Measurements from ENCODE around the gene PLD2.

Gene PLD2, protein sequence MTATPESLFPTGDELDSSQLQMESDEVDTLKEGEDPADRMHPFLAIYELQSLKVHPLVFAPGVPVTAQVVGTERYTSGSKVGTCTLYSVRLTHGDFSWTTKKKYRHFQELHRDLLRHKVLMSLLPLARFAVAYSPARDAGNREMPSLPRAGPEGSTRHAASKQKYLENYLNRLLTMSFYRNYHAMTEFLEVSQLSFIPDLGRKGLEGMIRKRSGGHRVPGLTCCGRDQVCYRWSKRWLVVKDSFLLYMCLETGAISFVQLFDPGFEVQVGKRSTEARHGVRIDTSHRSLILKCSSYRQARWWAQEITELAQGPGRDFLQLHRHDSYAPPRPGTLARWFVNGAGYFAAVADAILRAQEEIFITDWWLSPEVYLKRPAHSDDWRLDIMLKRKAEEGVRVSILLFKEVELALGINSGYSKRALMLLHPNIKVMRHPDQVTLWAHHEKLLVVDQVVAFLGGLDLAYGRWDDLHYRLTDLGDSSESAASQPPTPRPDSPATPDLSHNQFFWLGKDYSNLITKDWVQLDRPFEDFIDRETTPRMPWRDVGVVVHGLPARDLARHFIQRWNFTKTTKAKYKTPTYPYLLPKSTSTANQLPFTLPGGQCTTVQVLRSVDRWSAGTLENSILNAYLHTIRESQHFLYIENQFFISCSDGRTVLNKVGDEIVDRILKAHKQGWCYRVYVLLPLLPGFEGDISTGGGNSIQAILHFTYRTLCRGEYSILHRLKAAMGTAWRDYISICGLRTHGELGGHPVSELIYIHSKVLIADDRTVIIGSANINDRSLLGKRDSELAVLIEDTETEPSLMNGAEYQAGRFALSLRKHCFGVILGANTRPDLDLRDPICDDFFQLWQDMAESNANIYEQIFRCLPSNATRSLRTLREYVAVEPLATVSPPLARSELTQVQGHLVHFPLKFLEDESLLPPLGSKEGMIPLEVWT

DNA sequence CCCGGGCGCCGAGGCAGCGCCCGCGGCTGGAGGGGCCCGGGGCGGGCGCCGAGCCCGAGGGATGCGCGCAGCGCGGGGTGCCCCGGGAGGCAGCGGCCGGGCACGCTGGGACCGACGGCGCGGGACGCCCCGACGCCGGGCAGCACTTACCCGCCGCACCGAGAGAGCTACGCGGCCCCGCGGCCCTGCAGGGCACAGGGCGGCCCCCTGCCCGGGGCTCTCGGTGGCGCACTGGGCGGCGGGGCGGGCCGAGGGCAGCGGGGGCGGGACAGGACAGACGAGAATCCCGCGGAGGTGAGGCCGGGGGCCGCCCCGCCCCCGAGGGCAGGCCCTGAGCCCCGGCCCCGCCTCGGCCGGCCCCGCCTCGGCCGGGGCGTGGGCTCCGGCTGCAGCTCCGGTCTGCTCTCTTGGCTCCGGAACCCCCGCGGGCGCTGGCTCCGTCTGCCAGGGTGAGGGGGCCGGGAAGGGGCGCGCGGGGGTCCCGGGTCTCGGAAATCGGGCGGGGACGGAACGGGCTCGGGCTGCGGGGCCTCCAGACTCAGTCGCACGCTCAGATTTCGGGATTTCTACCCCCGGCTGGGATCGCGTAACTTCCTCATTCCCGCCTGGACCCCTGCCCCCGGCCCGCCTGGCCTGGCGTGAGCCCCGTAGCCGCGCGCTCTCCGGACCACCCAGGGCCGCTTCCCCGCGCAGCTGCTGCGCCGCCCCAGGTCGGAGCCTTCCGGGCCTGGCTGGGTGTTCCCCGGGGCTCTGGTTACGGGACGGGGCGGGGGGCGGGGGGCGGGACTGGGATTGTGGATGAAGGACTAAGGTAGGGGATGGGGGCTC, at the start of gene PLD2:
TSS of gene PLD2 (plus strand) at position 376 of the 828 bp plus-strand sequence. CDS start 621 bp downstream, outside the sequence.
- H3K9me3 ChIP-seq (ENCODE audit: control insufficient read depth in 5 of 5, low read length in 5 of 5): no peaks in the 10 kb centered on the region
- H3K27me3 ChIP-seq (ENCODE audit: control insufficient read depth in 5 of 5, insufficient read depth in 4 of 5, low read length in 5 of 5): no peaks in the 10 kb centered on the region
- H3K4me3 ChIP-seq (ENCODE audit: low read depth in 1 of 5, low read length in 5 of 5): peak within 1 kb of the TSS; percentile 68 to 78 (median 72)
- peak within 1 kb of the TSS in 4 of 5 donors; percentile 64 to 70 (median 68) for H3K9ac ChIP-seq (ENCODE audit: low read length in 5 of 5)
- H3K36me3 ChIP-seq (ENCODE audit: control insufficient read depth in 5 of 5, insufficient read depth in 5 of 5, low read length in 5 of 5): peaks cover 0 to 23% (median 16%) of the 10 kb centered on the region in 5 donors
- H3K27ac ChIP-seq (ENCODE audit: low read depth, low read length): no peak within 1 kb of the TSS
- peaks cover 0 to 25% (median 18%) of the 10 kb centered on the region in 5 donors for H3K4me1 ChIP-seq (ENCODE audit: control insufficient read depth in 5 of 5, insufficient read depth in 5 of 5, low read length in 5 of 5)

DNA sequence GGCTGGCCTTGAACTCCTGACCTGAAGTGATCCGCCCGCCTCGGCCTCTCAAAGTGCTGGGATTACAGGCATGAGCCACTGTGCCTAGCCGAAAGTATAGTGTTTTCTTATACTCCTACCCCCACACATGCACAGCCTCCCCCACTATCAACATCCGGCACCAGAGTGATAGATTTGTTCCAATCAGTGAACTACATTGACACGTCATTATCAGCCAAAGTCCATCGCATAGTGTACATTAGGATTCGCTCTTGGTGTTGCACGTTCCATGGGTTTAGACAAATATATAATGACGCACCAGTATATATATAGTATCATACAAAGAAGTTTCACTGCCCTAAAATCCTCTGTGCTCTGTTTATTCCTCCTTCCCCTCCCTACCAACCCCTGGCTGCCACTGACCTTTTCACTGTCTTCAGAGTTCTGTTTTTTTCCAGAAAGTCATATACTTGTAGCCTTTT, 47.1 kb upstream of the PLD2 start:
- H3K36me3 ChIP-seq (ENCODE audit: control insufficient read depth in 5 of 5, insufficient read depth in 5 of 5, low read length in 5 of 5): no peaks in the 10 kb centered on the region
- no peak overlapping the region for H3K9ac ChIP-seq (ENCODE audit: low read length in 5 of 5)
- H3K9me3 ChIP-seq (ENCODE audit: control insufficient read depth in 5 of 5, low read length in 5 of 5): no peaks in the 10 kb centered on the region
- peaks cover 0 to 2% (median 0%) of the 10 kb centered on the region in 5 donors for H3K4me1 ChIP-seq (ENCODE audit: control insufficient read depth in 5 of 5, insufficient read depth in 5 of 5, low read length in 5 of 5)
- H3K4me3 ChIP-seq (ENCODE audit: low read depth in 1 of 5, low read length in 5 of 5): no peak overlapping the region
- H3K27me3 ChIP-seq (ENCODE audit: control insufficient read depth in 5 of 5, insufficient read depth in 4 of 5, low read length in 5 of 5): peaks cover 0 to 7% (median 0%) of the 10 kb centered on the region in 5 donors
- H3K27ac ChIP-seq (ENCODE audit: low read depth, low read length): no peak overlapping the region

DNA sequence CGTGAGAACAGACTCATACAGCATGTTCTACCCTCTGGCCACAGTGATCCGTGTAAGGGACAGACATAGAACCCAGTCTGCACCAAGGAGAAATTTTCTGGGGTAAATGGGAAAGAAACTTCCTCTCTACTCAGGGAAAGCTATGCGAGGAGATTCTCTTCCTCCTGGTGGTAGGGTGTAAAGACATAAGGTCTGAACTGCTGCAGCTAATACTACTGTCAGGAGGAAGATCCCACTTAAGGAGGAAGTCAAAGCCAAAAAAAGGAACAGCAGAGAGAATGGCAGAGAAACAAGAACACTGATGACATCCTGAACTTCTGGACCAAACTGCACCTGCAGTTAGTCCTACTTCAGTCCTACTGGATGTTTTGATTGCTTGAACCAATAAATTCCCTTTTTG, 42.4 kb upstream of the PLD2 start:
- no peak overlapping the region for H3K9ac ChIP-seq (ENCODE audit: low read length in 5 of 5)
- H3K27ac ChIP-seq (ENCODE audit: low read depth, low read length): no peak overlapping the region

DNA sequence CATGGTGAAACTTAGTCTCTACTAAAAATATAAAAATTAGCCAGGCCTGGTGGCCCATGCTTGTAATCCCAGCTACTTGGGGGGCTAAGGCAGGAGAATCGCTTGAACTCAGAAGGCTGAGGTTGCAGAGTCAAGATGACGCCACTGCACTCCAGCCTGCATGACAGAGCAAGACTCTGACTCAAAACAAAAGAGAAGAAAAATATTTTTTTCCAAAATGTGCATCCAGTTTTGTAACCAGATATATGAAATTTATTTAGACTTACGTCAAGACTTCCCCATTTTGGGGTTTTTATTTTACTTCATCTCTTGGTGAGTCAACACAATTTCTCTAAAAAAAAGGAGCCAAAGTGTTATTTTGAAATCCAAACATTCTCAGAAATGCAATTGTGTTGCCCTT, 40.8 kb upstream of the PLD2 start:
- H3K9ac ChIP-seq (ENCODE audit: low read length in 5 of 5): no peak overlapping the region
- H3K27me3 ChIP-seq (ENCODE audit: control insufficient read depth in 5 of 5, insufficient read depth in 4 of 5, low read length in 5 of 5): no peaks in the 10 kb centered on the region
- peaks cover 0 to 2% (median 0%) of the 10 kb centered on the region in 5 donors for H3K4me1 ChIP-seq (ENCODE audit: control insufficient read depth in 5 of 5, insufficient read depth in 5 of 5, low read length in 5 of 5)
- no peak overlapping the region for H3K27ac ChIP-seq (ENCODE audit: low read depth, low read length)
- H3K4me3 ChIP-seq (ENCODE audit: low read depth in 1 of 5, low read length in 5 of 5): no peak overlapping the region
- H3K9me3 ChIP-seq (ENCODE audit: control insufficient read depth in 5 of 5, low read length in 5 of 5): no peaks in the 10 kb centered on the region
- no peaks in the 10 kb centered on the region for H3K36me3 ChIP-seq (ENCODE audit: control insufficient read depth in 5 of 5, insufficient read depth in 5 of 5, low read length in 5 of 5)

More for the DNA sequence above, 42.4 kb upstream of the PLD2 start:
- H3K27me3 ChIP-seq (ENCODE audit: control insufficient read depth in 5 of 5, insufficient read depth in 4 of 5, low read length in 5 of 5): no peaks in the 10 kb centered on the region
- peaks cover 0 to 2% (median 0%) of the 10 kb centered on the region in 5 donors for H3K4me1 ChIP-seq (ENCODE audit: control insufficient read depth in 5 of 5, insufficient read depth in 5 of 5, low read length in 5 of 5)
- H3K4me3 ChIP-seq (ENCODE audit: low read depth in 1 of 5, low read length in 5 of 5): no peak overlapping the region
- no peaks in the 10 kb centered on the region for H3K36me3 ChIP-seq (ENCODE audit: control insufficient read depth in 5 of 5, insufficient read depth in 5 of 5, low read length in 5 of 5)
- no peaks in the 10 kb centered on the region for H3K9me3 ChIP-seq (ENCODE audit: control insufficient read depth in 5 of 5, low read length in 5 of 5)

DNA sequence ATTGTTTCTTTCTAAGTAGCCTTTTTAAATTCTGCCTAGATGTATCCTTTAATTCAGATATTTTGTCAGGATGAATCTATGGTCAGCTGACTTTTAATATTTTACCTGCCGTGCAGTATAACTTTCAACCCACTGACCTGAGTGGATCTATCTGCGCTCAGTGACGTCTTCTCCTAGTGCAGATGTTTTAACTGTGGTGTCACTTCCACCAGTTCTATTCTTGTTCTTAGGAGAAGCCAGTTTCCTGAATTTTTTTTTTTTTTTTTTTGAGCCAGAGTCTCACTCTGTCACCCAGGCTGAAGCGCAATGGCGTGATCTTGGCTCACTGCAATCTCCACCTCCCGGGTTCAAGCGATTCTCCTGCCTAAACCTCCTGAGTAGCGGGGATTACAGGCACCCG, 40.2 kb upstream of the PLD2 start:
- Histone ChIP-seq H3K27me3 (ENCODE audit: control insufficient read depth in 5 of 5, insufficient read depth in 4 of 5, low read length in 5 of 5) (peaks cover 0 to 3% (median 2%) of the 10 kb centered on the region in 5 donors), H3K4me1 (ENCODE audit: control insufficient read depth in 5 of 5, insufficient read depth in 5 of 5, low read length in 5 of 5) (peaks cover 0 to 2% (median 0%) of the 10 kb centered on the region in 5 donors), H3K9me3 (ENCODE audit: control insufficient read depth in 5 of 5, low read length in 5 of 5) (no peaks in the 10 kb centered on the region), H3K27ac (ENCODE audit: low read depth, low read length) (no peak overlapping the region), H3K4me3 (ENCODE audit: low read depth in 1 of 5, low read length in 5 of 5) (no peak overlapping the region), H3K36me3 (ENCODE audit: control insufficient read depth in 5 of 5, insufficient read depth in 5 of 5, low read length in 5 of 5) (no peaks in the 10 kb centered on the region), H3K9ac (ENCODE audit: low read length in 5 of 5) (no peak overlapping the region)

DNA sequence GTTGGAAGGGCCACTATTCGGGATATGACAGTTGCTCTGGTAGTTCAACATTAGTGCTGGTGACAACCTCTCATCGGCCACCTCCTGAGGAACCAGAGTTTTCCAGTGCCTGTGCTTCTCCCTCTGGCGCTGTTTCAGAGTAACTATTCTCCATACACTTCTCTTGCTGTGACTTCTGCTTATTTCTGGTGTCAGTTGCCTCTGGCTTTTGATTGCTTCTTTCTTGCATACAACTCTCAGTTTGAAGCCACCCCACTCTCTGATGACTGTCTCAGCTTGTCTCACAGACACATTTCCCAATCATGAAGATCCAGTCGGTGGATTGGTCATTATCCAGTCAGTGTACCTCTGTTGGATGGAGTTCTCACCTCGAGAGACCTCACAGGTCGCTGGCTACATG, 38.7 kb upstream of the PLD2 start:
- peaks cover 0 to 7% (median 4%) of the 10 kb centered on the region in 5 donors for H3K27me3 ChIP-seq (ENCODE audit: control insufficient read depth in 5 of 5, insufficient read depth in 4 of 5, low read length in 5 of 5)
- no peak overlapping the region for H3K4me3 ChIP-seq (ENCODE audit: low read depth in 1 of 5, low read length in 5 of 5)
- H3K9ac ChIP-seq (ENCODE audit: low read length in 5 of 5): no peak overlapping the region
- peaks cover 0 to 2% (median 0%) of the 10 kb centered on the region in 5 donors for H3K4me1 ChIP-seq (ENCODE audit: control insufficient read depth in 5 of 5, insufficient read depth in 5 of 5, low read length in 5 of 5)
- no peaks in the 10 kb centered on the region for H3K9me3 ChIP-seq (ENCODE audit: control insufficient read depth in 5 of 5, low read length in 5 of 5)
- H3K27ac ChIP-seq (ENCODE audit: low read depth, low read length): no peak overlapping the region
- no peaks in the 10 kb centered on the region for H3K36me3 ChIP-seq (ENCODE audit: control insufficient read depth in 5 of 5, insufficient read depth in 5 of 5, low read length in 5 of 5)

DNA sequence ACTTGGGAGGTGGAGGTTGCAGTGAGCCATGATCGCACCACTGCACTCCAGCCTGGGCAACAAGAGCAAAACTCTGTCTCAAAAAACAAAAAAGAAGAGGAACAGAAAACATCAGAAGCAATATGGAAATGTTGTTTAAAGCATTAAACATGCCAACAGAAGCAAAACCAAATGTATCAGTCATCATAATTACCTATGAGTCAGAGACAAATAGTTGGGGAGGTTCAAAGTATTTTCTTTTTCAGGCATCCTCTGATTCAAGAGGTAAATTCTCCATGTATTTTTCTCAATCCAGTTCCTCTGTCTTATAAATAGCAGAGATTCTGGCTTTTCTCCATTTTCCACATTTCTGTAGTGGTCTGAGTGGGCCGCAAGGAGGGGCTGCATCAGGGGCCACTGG, 37.3 kb upstream of the PLD2 start:
- Histone ChIP-seq H3K27me3 (ENCODE audit: control insufficient read depth in 5 of 5, insufficient read depth in 4 of 5, low read length in 5 of 5) (peaks cover 0 to 10% (median 5%) of the 10 kb centered on the region in 5 donors), H3K9ac (ENCODE audit: low read length in 5 of 5) (no peak overlapping the region), H3K9me3 (ENCODE audit: control insufficient read depth in 5 of 5, low read length in 5 of 5) (no peaks in the 10 kb centered on the region), H3K4me3 (ENCODE audit: low read depth in 1 of 5, low read length in 5 of 5) (no peak overlapping the region), H3K4me1 (ENCODE audit: control insufficient read depth in 5 of 5, insufficient read depth in 5 of 5, low read length in 5 of 5) (peaks cover 0 to 2% (median 0%) of the 10 kb centered on the region in 5 donors), H3K27ac (ENCODE audit: low read depth, low read length) (no peak overlapping the region), H3K36me3 (ENCODE audit: control insufficient read depth in 5 of 5, insufficient read depth in 5 of 5, low read length in 5 of 5) (no peaks in the 10 kb centered on the region)

DNA sequence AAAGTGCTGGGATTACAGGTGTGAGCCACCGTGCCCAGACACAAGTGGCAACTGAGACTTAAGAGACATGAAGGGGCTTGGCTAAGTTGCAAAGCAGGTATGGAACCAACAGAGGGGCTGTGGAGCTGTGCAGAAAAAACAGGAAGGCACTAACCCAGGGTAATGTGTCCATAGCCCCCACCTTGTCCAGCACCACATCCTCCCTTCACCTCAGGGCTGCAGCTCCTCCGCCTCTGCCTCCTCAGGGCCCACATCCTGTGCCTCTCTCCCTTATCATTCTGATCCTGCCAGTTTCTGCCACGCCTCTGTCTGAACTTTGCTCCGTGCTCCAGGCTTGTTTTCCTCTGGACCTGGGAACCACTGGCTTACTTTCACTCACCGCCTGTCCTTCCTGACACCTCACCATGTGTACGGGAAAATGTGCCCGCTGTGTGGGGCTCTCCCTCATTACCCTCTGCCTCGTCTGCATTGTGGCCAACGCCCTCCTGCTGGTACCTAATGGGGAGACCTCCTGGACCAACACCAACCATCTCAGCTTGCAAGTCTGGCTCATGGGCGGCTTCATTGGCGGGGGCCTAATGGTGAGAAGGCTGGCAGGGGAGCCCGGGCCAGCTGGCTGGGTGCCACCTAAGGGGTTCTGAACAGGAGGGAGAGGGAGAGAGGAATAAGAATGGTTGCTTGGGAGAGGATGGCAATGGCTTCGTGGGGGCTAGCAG, 35.3 kb upstream of the PLD2 start, which contains the start of gene TM4SF5:
TSS of gene TM4SF5 (plus strand) at position 368 of the 716 bp plus-strand sequence. CDS start at position 405, 37 bp downstream.
- no peaks in the 10 kb centered on the region for H3K9me3 ChIP-seq (ENCODE audit: control insufficient read depth in 5 of 5, low read length in 5 of 5)
- H3K27me3 ChIP-seq (ENCODE audit: control insufficient read depth in 5 of 5, insufficient read depth in 4 of 5, low read length in 5 of 5): peaks cover 0 to 10% (median 5%) of the 10 kb centered on the region in 5 donors
- no peaks in the 10 kb centered on the region for H3K36me3 ChIP-seq (ENCODE audit: control insufficient read depth in 5 of 5, insufficient read depth in 5 of 5, low read length in 5 of 5)
- H3K4me3 ChIP-seq (ENCODE audit: low read depth in 1 of 5, low read length in 5 of 5): no peak within 1 kb of the TSS
- H3K27ac ChIP-seq (ENCODE audit: low read depth, low read length): no peak within 1 kb of the TSS
- H3K4me1 ChIP-seq (ENCODE audit: control insufficient read depth in 5 of 5, insufficient read depth in 5 of 5, low read length in 5 of 5): peaks cover 0 to 2% (median 0%) of the 10 kb centered on the region in 5 donors
- H3K9ac ChIP-seq (ENCODE audit: low read length in 5 of 5): no peak within 1 kb of the TSS

DNA sequence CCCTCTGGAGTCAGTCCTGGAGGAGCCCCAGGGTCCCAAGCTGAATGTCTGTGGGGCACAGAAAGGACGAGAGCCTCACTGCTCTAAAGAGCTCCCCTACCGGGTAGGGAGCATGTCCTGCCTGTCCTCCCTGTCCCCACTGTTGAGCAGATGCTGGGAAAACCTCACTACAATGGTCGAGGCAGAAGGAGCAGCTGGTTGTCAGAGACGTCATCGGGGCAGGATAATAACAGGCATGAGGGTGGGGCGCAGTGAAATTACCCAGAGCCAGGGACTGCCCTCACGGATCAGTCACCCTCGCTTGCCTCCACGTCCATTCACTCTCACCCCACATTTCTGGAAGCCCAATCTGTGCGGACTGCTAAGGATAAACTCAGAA, 34.7 kb upstream of the PLD2 start:
- H3K27me3 ChIP-seq (ENCODE audit: control insufficient read depth in 5 of 5, insufficient read depth in 4 of 5, low read length in 5 of 5): peaks cover 0 to 10% (median 5%) of the 10 kb centered on the region in 5 donors
- no peaks in the 10 kb centered on the region for H3K36me3 ChIP-seq (ENCODE audit: control insufficient read depth in 5 of 5, insufficient read depth in 5 of 5, low read length in 5 of 5)
- no peak overlapping the region for H3K9ac ChIP-seq (ENCODE audit: low read length in 5 of 5)
- H3K4me3 ChIP-seq (ENCODE audit: low read depth in 1 of 5, low read length in 5 of 5): no peak overlapping the region
- no peak overlapping the region for H3K27ac ChIP-seq (ENCODE audit: low read depth, low read length)
- peaks cover 0 to 2% (median 0%) of the 10 kb centered on the region in 5 donors for H3K4me1 ChIP-seq (ENCODE audit: control insufficient read depth in 5 of 5, insufficient read depth in 5 of 5, low read length in 5 of 5)
- no peaks in the 10 kb centered on the region for H3K9me3 ChIP-seq (ENCODE audit: control insufficient read depth in 5 of 5, low read length in 5 of 5)

Data from subcutaneous abdominal adipose tissue (tissue), 5 donors.